HepG2 (cell line): ENCODE results near the gene CAPZB. TPM values are rescaled to one million over a fixed set of nuclear protein-coding genes. Genes with fewer than 3 reads are reported as not detected.

Source experiments
- DPF2 ChIP-seq: sonication (generic); formaldehyde crosslinking; IDR thresholded peaks from 2 replicates; pipeline ENCODE4 v1.4.0; 2020; ENCODE audit warnings: mild to moderate bottlenecking, low read depth, missing genetic modification reagents, borderline replicate concordance
- EED ChIP-seq: sonication (generic); formaldehyde crosslinking; IDR thresholded peaks from 2 replicates; pipeline ENCODE4 v1.5.0; 2020; ENCODE audit warnings: mild to moderate bottlenecking, missing genetic modification reagents
- ETV6 ChIP-seq: sonication (generic); formaldehyde crosslinking; conservative IDR thresholded peaks from 2 replicates; pipeline ENCODE4 v1.4.0; 2020; ENCODE audit warnings: missing genetic modification reagents
- GATA4 ChIP-seq: sonication (generic); IDR thresholded peaks from 2 replicates; pipeline ENCODE4 v1.6.1; 2016; ENCODE audit warnings: antibody characterized with exemption, low read depth, borderline replicate concordance
- GATAD1 ChIP-seq: IDR thresholded peaks from 2 replicates; pipeline ENCODE4 v1.6.1; 2016; ENCODE audit warnings: missing genetic modification reagents, missing compliant biosample characterization
- HMG20B ChIP-seq: conservative IDR thresholded peaks from 2 replicates; pipeline ENCODE4 v1.6.1; 2016; ENCODE audit warnings: missing genetic modification reagents, missing compliant biosample characterization
- HNF4A ChIP-seq: sonication (generic); formaldehyde crosslinking; IDR thresholded peaks from 2 replicates; pipeline ENCODE4 v1.4.0; 2020; ENCODE audit warnings: missing genetic modification reagents
- HOXA3 ChIP-seq: sonication (generic); formaldehyde crosslinking; IDR thresholded peaks from 2 replicates; pipeline ENCODE4 v1.5.0; 2020; ENCODE audit warnings: missing genetic modification reagents
- KLF6 ChIP-seq: IDR thresholded peaks from 2 replicates; pipeline ENCODE4 v1.8.0; 2016; ENCODE audit warnings: missing biosample characterization, missing genetic modification reagents
- NRL ChIP-seq: sonication (generic); formaldehyde crosslinking; IDR thresholded peaks from 2 replicates; pipeline ENCODE4 v1.5.0; 2020; ENCODE audit warnings: missing genetic modification reagents, mild to moderate bottlenecking, moderate library complexity, borderline replicate concordance
- RARA ChIP-seq: IDR thresholded peaks from 2 replicates; pipeline ENCODE4 v1.6.1; 2016; ENCODE audit warnings: missing genetic modification reagents, missing compliant biosample characterization
- RCOR2 ChIP-seq: IDR thresholded peaks from 2 replicates; pipeline ENCODE4 v1.6.1; 2016; ENCODE audit warnings: missing biosample characterization, missing genetic modification reagents
- SRSF9 ChIP-seq: fragments of 200-400 bp; formaldehyde crosslinking; IDR thresholded peaks from 2 replicates; pipeline ENCODE4 v1.6.1; 2018; ENCODE audit warnings: borderline replicate concordance, mild to moderate bottlenecking, low read depth, low read length; ENCODE audit not compliant: insufficient read depth, poor library complexity, severe bottlenecking
- TCF7L2 ChIP-seq: IDR thresholded peaks from 2 replicates; pipeline ENCODE4 v1.6.1; 2011; ENCODE audit warnings: mild to moderate bottlenecking, low read depth, low read length, moderate library complexity
- YEATS2 ChIP-seq: sonication (generic); formaldehyde crosslinking; IDR thresholded peaks from 2 replicates; pipeline ENCODE4 v1.4.0; 2020; ENCODE audit warnings: missing genetic modification reagents, borderline replicate concordance
- ZKSCAN1 ChIP-seq: fragments of 150-350 bp; IDR thresholded peaks from 2 replicates; pipeline ENCODE4 v1.6.1; 2014; ENCODE audit warnings: low read length
- ZKSCAN5 ChIP-seq: sonication (generic); formaldehyde crosslinking; IDR thresholded peaks from 2 replicates; pipeline ENCODE4 v1.5.1; 2020; ENCODE audit warnings: mild to moderate bottlenecking, missing genetic modification reagents
- ZNF30 ChIP-seq: sonication (generic); formaldehyde crosslinking; IDR thresholded peaks from 2 replicates; pipeline ENCODE4 v1.5.0; 2020; ENCODE audit warnings: mild to moderate bottlenecking, missing genetic modification reagents
- ZNF317 ChIP-seq: sonication (generic); formaldehyde crosslinking; IDR thresholded peaks from 2 replicates; pipeline ENCODE4 v1.5.0; 2020; ENCODE audit warnings: mild to moderate bottlenecking, missing genetic modification reagents
- ZNF446 ChIP-seq: sonication (generic); formaldehyde crosslinking; IDR thresholded peaks from 2 replicates; pipeline ENCODE4 v1.5.0; 2020; ENCODE audit warnings: mild to moderate bottlenecking, missing genetic modification reagents
- ZNF562 ChIP-seq: sonication (generic); formaldehyde crosslinking; IDR thresholded peaks from 2 replicates; pipeline ENCODE4 v1.8.0; 2022; ENCODE audit warnings: missing genetic modification reagents, borderline replicate concordance
- ZNF569 ChIP-seq: sonication (generic); formaldehyde crosslinking; IDR thresholded peaks from 2 replicates; pipeline ENCODE4 v1.5.0; 2020; ENCODE audit warnings: mild to moderate bottlenecking, missing genetic modification reagents, moderate library complexity, borderline replicate concordance
- ZNF570 ChIP-seq: sonication (generic); formaldehyde crosslinking; IDR thresholded peaks from 2 replicates; pipeline ENCODE4 v1.4.0; 2020; ENCODE audit warnings: mild to moderate bottlenecking, missing genetic modification reagents, borderline replicate concordance
- ZNF607 ChIP-seq: sonication (generic); formaldehyde crosslinking; IDR thresholded peaks from 2 replicates; pipeline ENCODE4 v1.5.1; 2020; ENCODE audit warnings: missing genetic modification reagents, mild to moderate bottlenecking, borderline replicate concordance
- ZNF615 ChIP-seq: sonication (generic); formaldehyde crosslinking; IDR thresholded peaks from 2 replicates; pipeline ENCODE4 v1.5.0; 2020; ENCODE audit warnings: mild to moderate bottlenecking, missing genetic modification reagents, borderline replicate concordance
- ZNF644 ChIP-seq: IDR thresholded peaks from 2 replicates; pipeline ENCODE4 v1.6.1; 2016; ENCODE audit warnings: low read depth
- ZNF761 ChIP-seq: sonication (generic); formaldehyde crosslinking; conservative IDR thresholded peaks from 2 replicates; pipeline ENCODE4 v1.4.0; 2020; ENCODE audit warnings: mild to moderate bottlenecking, missing genetic modification reagents
- ZNF788 ChIP-seq: sonication (generic); formaldehyde crosslinking; IDR thresholded peaks from 2 replicates; pipeline ENCODE4 v1.5.0; 2020; ENCODE audit warnings: mild to moderate bottlenecking, missing genetic modification reagents, borderline replicate concordance
- polyA plus RNA-seq, 8 experiments: library from polyadenylated mRNA; depleted of rRNA in 3 of 8; stranded (reverse) in 7 of 8; unstranded in 1 of 8; fragments of >200 nt; fragmentation: Illumina TruSeq in 4 of 8; extraction: Trizol in 4 of 8; gene quantifications; 2 replicates each; pipeline versions ENCODE4 v1.2.1 to v1.2.3, GENCODE V29; 2011 to 2016; ENCODE audit warnings: low read depth in 4 of 8, missing spikeins in 1 of 8, mixed read lengths in 1 of 8; ENCODE audit not compliant: insufficient read depth in 1 of 8
- total RNA-seq, 5 experiments: library from RNA; depleted of rRNA; stranded (reverse); fragments of >200 nt; fragmentation: Illumina TruSeq; extraction: Trizol; gene quantifications; 2 replicates each; pipeline ENCODE4 v1.2.3, GENCODE V29; 2016; ENCODE audit warnings: low read depth in 1 of 5
- TF ChIP-seq, protein P1 (sequence below): sonication (generic); formaldehyde crosslinking; IDR thresholded peaks from 2 replicates; pipeline ENCODE4 v1.5.0; 2020; ENCODE audit warnings: mild to moderate bottlenecking, missing genetic modification reagents, moderate library complexity
- TF ChIP-seq, protein P2 (sequence below): sonication (generic); formaldehyde crosslinking; IDR thresholded peaks from 2 replicates; pipeline ENCODE4 v1.5.0; 2020; ENCODE audit warnings: mild to moderate bottlenecking, low read depth, missing genetic modification reagents, borderline replicate concordance
- TF ChIP-seq, protein P3 (sequence below): sonication (generic); formaldehyde crosslinking; IDR thresholded peaks from 2 replicates; pipeline ENCODE4 v1.4.0; 2020; ENCODE audit warnings: low read depth, mild to moderate bottlenecking, missing genetic modification reagents

The CAPZB gene
- total and polyA plus RNA-seq, 2 of the 13 experiments (the other 11 are each of a cell fraction or from before 2014, with no cell fraction given): 58.9 to 76.9 TPM

DNA sequence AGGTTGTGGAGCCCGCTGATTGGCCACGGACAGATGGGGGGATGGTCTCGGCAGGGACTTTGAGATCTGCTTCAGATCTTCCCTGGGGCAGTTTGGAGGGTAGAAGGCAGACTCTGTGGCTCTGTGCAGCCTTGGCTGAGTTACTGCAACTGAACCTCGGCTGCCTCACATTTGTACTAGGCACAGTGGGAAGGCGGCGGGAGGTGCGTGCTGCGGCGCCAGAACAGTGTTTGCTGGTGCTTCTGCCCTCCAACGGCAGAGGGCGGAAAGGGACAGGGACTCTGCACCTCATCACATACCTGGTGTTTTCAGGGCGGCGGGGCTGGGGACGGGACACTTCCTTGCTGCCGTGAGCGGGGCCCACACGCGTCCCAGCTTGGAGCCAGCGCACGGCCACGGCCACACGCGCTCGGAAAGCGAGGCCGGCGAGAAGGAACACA is 147.0 kb downstream of the CAPZB start (continued):
- TF ChIP-seq, protein P1, sequence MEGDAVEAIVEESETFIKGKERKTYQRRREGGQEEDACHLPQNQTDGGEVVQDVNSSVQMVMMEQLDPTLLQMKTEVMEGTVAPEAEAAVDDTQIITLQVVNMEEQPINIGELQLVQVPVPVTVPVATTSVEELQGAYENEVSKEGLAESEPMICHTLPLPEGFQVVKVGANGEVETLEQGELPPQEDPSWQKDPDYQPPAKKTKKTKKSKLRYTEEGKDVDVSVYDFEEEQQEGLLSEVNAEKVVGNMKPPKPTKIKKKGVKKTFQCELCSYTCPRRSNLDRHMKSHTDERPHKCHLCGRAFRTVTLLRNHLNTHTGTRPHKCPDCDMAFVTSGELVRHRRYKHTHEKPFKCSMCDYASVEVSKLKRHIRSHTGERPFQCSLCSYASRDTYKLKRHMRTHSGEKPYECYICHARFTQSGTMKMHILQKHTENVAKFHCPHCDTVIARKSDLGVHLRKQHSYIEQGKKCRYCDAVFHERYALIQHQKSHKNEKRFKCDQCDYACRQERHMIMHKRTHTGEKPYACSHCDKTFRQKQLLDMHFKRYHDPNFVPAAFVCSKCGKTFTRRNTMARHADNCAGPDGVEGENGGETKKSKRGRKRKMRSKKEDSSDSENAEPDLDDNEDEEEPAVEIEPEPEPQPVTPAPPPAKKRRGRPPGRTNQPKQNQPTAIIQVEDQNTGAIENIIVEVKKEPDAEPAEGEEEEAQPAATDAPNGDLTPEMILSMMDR: peak; percentile 96
- TF ChIP-seq GATAD1 (peak; percentile 39; the same call in 1 of the 2 replicates), ZNF570 (CRISPR knock-in tag) (no peak), RCOR2 (CRISPR knock-in tag) (no peak), GATA4 (no peak), DPF2 (no peak), SRSF9 (no peak), ZNF761 (no peak), ZNF562 (CRISPR knock-in tag) (no peak), HMG20B (peak; percentile 30; the same call in 1 of the 2 replicates), ZNF446 (CRISPR knock-in tag) (no peak), ZKSCAN5 (CRISPR knock-in tag) (no peak), ZNF615 (no peak), TCF7L2 (no peak), YEATS2 (peak; percentile 22; the same call in 1 of the 2 replicates), ETV6 (CRISPR knock-in tag) (no peak), EED (CRISPR knock-in tag) (0 out of 2 replicates have a peak, but pooled peaks have one; percentile 69), RARA (CRISPR knock-in tag) (no peak), NRL (CRISPR knock-in tag) (0 out of 2 replicates have a peak, but pooled peaks have one; percentile 24), ZNF788 (peak; percentile 58; the same call in 1 of the 2 replicates), ZNF317 (CRISPR knock-in tag) (no peak), ZNF644 (0 out of 2 replicates have a peak, but pooled peaks have one; percentile 1), ZNF30 (no peak), HNF4A (CRISPR knock-in tag) (peak; percentile 74), ZNF607 (CRISPR knock-in tag) (peak; percentile 46; the same call in 1 of the 2 replicates), KLF6 (peak; percentile 48; the same call in 1 of the 2 replicates), HOXA3 (CRISPR knock-in tag) (peak; percentile 62; the same call in 1 of the 2 replicates), ZKSCAN1 (no peak), ZNF569 (CRISPR knock-in tag) (no peak)
- TF ChIP-seq, protein P2, sequence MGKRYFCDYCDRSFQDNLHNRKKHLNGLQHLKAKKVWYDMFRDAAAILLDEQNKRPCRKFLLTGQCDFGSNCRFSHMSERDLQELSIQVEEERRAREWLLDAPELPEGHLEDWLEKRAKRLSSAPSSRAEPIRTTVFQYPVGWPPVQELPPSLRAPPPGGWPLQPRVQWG (CRISPR knock-in tag): no peak
- TF ChIP-seq, protein P3, sequence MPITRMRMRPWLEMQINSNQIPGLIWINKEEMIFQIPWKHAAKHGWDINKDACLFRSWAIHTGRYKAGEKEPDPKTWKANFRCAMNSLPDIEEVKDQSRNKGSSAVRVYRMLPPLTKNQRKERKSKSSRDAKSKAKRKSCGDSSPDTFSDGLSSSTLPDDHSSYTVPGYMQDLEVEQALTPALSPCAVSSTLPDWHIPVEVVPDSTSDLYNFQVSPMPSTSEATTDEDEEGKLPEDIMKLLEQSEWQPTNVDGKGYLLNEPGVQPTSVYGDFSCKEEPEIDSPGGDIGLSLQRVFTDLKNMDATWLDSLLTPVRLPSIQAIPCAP (CRISPR knock-in tag): no peak
